Measurements from ENCODE around the gene LCP1.
"Not testable (repeated sequence)": the region's sequence is repeated elsewhere in the genome, so short reads cannot be mapped to it uniquely, and the experiment has no call there.

The LCP1 gene

DNA sequence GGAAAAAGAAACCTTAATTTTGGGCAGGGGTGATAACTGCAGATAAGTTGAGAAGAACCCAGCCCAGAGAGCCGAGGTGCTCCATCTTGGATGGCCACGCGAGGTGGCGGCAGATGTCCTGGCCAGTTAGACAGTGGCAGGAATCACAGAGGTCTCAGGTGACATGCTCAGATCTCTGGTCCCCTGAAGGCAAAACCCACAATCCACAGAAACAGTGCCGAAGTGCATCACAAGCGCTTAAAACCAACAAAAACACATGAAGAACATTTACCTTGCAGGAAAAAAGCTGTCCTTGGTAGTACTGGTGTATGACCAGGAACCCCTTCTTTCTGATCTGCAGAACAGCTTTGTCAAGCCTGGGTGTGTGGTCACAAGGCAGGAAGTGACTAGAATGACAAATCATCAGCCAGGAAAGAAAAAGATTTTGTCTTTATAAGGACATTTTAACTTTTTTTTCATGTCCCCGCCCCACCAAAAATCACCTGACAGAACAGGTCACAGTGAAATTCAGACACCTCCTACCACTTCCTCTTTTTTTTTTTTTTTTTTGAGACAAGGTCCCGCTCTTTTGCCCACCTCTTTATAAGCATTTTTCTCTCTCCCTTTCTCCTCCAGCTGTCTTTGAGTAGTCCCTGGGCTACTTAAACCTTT, at the start of gene LCP1:
Gene LCP1, minus strand, starts transcription at position 338 of the 651 bp plus-strand sequence. CDS start 22,515 bp downstream, outside the sequence.
- DNase-seq: no peak

DNA sequence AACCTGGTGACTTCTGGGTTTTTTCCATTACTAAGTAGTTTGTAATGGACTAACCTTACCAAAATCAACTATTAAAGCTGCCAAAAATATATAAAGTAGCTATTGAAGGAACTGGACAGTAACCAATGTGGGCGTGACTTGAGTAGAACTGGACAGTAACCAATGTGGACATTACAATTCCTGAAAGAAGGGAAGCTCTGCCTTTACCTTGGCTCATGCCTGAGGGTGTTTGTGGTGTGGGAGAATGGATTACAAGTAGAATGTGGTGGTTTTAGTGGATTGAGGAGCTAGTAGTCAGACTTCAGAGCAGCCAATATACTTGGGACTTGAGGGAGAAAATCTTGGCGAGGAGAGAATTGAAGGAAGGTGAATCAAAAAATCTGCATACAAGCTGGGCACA, 47.3 kb upstream of the LCP1 start:
- no peak for DNase-seq

GRCh38 chr13:46220234-46220633, 38.3 kb upstream of the LCP1 start:
- peak; percentile 15 for DNase-seq

DNA sequence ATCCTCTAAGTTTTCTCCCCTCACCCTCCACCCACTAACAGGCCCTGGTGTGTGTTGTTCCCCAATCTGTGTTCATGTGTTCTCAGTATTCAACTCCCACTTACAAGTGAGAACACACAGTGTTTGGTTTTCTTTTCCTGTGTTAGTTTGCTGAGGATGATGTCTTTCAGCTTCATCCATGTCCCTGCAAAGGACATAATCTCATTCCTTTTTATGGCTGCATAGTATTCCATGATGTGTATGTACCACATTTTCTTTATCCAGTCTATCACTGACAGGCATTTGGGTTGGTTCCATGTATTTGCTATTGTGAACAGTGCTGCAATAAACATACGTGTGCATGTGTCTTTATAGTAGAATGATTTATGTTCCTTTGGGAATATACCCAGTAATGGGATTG, 32.8 kb upstream of the LCP1 start:
- DNase-seq: not testable (repeated sequence)

DNA sequence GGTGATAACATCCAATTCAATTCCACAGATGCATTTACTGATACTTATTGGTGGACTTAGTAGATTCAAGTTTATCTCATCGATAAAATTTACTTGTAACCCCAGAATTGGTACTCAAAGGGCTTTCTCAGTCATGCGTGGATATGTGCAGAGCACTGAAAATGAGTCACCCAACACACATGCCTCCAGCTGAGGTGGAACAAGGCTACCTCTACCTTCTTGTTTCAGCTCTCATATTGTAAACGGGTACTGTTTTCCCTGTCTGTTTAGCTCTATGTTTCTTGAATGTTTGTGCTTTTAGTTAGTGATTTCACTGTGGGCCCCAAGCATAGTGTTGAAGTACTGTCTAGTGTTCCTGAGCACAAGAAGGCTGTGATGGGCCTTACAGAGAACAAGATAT, 31.3 kb upstream of the LCP1 start:
- DNase-seq: no peak

GRCh38 chr13:46211483-46212351, 29.7 kb upstream of the LCP1 start, which contains the start of gene LRRC63:
Gene LRRC63 (plus strand): TSS chr13:46211928. CDS start chr13:46213035, 1,107 bp downstream.
- peak; percentile 64 for DNase-seq

DNA sequence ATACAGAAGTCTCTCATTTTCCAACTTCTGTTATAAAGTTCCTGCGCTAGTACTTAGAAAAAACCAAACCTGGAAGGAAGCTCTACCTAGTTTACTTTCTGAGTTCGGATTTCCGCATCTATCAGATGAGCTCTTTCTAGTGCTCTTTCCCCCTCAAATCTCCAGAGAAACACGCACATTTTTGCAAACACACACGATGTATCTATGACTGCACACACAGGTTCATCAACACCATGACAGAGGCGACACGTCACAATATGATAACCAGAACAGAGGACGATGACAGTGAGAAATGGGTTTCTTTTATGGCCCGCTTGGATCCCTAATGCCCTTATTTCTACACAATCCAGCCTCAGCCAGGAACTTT, 29.1 kb upstream of the LCP1 start:
- peak; percentile 41 for DNase-seq

DNA sequence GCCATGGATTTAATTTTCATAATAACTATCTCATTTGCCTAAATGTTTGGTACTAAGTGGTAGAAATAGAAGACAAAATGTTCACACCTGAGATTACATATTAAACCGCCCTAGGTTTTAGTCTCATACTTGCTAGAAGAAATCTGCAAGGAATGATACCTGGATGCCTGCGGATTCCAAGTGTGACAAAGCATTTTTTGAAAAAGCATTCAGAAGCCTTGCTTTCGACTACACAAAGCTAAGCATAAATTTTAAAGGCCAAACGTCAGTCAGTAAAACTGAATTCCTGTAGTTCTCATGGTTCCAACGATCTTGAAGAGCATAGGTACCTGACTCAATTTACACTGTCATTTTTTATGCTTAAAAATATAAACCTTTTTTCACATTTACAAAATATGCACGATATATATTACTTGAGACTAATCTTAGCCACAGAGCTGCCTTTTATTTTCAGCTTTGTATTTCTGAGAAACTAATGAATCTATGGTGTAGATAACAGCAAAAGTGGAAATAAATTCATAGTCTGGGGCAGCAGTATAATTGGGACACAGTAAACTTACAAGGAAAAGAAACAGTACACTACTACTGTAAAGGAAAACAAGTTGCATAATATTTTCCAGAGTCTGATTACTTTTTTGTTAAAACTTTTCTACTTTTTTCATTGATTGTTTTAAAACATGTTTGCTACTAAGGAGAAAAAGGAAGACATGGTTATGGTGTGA, 28.5 kb upstream of the LCP1 start:
- DNase-seq: no peak

- DNase-seq: no peak
Observed at GRCh38 chr13:46207828-46208227, 25.9 kb upstream of the LCP1 start.

DNA sequence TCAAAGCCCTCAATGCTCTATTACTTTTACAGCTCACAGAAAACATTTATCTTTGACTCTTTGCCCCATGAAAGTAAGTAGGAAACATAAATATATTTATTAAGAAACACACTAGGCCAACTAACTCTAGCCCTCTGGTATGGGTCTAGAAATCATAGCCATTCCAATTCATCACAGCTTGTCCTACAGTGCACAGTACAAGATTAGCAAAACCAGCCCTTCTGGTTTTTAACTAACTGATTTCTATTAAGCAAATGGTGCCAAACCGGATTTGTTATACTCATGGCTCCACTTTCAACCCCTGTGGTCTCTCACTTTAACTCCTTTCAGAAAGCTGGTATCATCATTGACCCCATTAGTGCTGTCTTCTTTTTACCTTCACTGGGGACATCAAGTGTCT, 24.2 kb upstream of the LCP1 start:
- no peak for DNase-seq

DNA sequence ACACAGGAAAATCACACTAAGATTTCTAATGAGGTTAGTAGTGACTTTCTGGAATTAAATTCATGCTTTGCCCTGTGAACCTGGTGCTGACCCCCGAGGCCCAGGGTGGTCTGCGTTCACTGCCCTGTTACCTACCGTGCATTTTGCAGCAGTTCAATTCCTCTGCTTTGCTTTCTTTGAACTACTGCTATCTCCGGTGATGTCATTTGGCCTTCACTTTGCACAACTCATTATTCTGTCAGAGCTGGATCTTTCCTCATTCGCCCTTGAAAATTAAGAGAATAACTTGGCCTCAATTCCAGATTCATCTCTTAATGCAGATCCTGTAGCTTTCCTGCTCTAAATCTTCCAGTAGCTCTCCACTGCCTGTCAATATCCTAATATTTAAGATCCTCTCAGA, 21.0 kb upstream of the LCP1 start:
- DNase-seq: no peak

GRCh38 chr13:46202188-46202795, 20.3 kb upstream of the LCP1 start:
- no peak for DNase-seq

- DNase-seq: no peak
Observed at GRCh38 chr13:46198696-46199193, 16.8 kb upstream of the LCP1 start.

DNA sequence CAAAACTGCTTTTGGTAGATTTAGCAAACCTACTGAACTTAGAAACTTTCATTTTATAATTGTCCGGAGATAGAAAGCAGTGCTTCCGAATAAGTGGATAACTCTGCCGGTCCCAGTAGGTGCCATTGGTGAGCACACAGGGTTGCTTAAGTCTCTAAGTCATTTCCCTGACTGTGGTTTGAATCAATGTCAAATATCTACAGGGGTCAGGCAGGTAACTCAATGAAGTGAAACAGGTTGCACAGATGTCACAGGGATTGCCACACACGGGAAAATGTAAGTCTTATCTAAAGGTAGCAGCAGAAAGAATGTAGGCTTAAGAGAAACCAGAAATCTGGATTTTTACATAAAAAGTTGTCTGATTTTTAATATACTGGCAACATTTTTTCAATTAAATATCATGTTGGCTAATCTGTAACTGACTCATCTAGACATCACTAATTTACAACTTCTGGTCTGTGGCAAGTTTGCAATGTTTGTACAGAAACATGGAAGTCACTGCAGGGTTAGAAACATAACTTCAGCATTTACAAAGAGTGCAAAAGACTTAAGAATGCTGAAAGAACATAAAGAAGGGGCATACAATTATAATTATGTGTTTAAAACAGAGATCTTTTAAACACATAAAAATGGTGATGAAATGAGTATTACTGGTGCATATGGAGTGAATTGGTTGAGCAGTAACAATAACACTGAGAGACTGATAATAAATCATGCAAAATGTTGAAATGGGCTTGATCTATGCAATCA, 15.5 kb upstream of the LCP1 start:
- no peak for DNase-seq

DNA sequence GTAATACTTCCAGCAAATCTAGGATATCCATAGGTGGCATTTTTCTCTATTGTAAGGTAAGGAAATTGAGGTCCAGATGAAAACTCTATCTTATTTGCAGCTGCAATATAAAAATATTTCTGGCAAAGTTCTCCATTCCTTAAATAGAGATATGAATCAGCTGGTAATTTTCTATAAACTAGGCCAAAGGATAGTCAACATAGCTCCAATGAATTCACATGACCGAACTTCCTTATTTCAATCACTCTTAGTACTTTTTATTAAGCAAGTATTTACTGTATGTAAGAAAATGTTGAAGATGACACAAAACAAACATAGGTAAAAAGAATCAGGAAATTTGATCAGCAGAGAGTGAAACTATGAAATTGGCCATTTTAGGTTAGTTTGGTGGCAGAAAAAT, 13.0 kb upstream of the LCP1 start:
- DNase-seq: no peak

DNA sequence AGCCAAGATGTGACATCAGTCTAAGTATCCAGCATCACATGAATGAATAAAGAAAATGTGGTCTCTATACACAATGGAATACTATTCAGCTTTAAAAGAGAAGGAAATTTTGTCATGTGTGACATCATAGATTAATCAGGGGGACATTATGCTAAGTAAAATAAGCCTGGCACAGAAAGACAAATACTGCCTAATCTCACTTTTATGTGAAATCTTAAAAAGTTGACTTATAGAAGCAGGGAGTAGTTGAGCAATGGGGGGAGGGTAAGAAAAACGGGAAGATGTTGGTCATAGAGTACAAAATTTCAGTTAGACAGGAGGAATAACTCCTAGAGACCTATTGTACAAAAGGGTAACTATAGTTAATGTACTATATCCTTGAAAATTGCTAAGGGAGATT, 10.4 kb upstream of the LCP1 start:
- no peak for DNase-seq

GRCh38 chr13:46185634-46186033, 3.7 kb upstream of the LCP1 start:
- no peak for DNase-seq

DNA sequence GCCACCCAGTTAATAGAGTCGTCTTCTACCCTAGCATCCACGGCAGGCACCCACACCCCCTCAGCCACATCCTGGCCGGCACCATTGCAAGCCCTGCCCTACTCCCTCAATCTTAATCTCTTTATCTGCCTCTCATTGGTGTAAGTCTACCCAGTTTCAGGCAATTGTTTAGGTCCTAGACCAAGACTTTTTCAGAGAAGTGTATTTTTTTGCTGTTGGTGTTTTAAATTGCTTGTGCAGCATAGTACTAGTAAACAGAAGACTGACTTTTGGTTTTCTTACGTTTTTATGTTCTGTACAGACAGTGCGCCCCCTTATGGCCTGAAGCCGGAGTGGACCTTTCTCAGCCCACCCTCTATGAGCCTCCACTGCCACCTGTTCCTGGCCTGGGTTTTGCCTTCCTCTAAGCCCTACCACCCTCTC, 2.3 kb upstream of the LCP1 start:
- peak; percentile 33 for DNase-seq

- DNase-seq: no peak
Observed at GRCh38 chr13:46183018-46183946, 1.3 kb upstream of the LCP1 start.

- no peak for DNase-seq
Observed at GRCh38 chr13:46182491-46182877, 507 bp upstream of the LCP1 start.

- no peak for DNase-seq
Observed at GRCh38 chr13:46181377-46181839, 569 bp downstream of the LCP1 start.
